Prostate gland (tissue), 1 donor: Measurements from ENCODE around the gene LRRC55.

Source experiments
- POLR2A ChIP-seq: fragments of 450-650 bp; IDR thresholded peaks from one replicate; pipeline ENCODE4 v1.6.1; 2016; ENCODE audit warnings: antibody characterized with exemption, mild to moderate bottlenecking
- POLR2AphosphoS5 ChIP-seq: sonication (generic); formaldehyde crosslinking; IDR thresholded peaks from one replicate; pipeline ENCODE4 v1.6.1; 2017; ENCODE audit warnings: antibody characterized with exemption

GRCh38 chr11:57182896-57183295 lies 1.1 kb downstream of the LRRC55 start:
- TF ChIP-seq POLR2AphosphoS5 (no peak), POLR2A (no peak)
